HG02943 (cell line): Measurements from ENCODE around the gene ANKRD17.
A peak's percentile ranks its signal among the peaks of the same experiment; 100 is the strongest.

Source experiments
- ATAC-seq: cut with Tn5 transposase; IDR thresholded peaks from one replicate; pipeline ENCODE4 v1.9.1; 2021; ENCODE audit warnings: mild to moderate bottlenecking, low read depth, moderate library complexity; ENCODE audit not compliant: unreplicated experiment

Gene ANKRD17

DNA sequence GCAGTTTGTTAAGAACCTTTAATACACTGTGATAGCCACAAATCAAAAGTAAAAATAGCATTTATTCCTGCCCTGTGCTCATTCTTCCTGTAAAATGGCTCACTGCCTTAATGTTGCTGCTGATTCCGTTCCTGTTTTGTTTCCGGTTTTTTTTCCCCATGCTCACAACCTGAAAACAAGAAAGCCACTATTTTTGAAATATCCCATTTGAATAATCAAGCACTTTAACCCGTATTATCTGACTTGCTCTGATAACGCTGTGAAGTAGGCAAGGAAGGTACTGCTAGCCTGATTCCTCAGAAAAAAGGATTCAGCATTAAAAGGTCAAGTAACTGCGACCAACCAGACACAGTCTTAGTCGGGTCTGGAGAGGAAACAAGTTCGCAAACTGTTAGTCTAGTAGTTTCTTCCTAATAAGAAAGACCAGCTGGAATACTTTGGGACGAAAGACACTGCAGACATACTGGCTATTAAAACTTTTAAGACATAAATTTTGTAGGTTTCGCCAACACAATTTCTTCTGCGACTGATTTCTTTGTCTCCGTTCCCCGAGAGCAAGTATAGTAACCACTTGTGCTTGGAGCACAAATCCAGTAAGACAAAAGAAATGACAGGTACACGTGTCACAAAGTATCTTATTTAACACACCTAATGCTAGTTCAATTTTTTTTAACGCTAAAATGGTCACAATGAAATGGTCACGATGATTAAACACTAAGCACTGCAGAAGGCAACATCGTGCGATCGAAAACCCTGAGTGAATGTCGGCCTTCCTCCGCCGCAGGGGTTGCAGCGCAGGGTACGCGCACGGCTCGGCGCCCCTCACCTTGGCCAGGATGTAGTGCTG lies 189.9 kb downstream of the ANKRD17 start:
- ATAC-seq: peak; percentile 1

GRCh38 chr4:73067971-73068394 lies 190.6 kb downstream of the ANKRD17 start:
- ATAC-seq: no peak

DNA sequence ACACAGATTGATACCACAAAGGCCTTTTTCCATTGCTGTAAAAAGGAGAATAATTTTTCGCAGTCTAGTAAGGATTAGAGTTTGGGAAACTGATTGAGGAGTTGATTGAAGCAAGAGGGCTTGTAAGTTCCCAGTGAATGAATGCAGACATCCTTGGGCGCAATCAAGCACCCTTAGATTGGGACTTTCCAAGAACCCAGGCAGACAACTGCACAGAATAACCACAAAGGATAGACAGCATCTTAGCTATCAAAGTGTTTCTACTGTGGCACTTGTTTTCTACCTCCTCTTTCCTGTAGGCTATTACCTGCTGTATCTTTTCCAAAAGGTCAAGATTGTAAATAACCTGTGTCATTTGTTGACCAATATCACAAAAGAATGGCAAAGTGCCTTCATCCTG lies 191.7 kb downstream of the ANKRD17 start:
- ATAC-seq: no peak

- ATAC-seq: no peak
Measured at GRCh38 chr4:73066445-73066844, 192.2 kb downstream of the ANKRD17 start.

DNA sequence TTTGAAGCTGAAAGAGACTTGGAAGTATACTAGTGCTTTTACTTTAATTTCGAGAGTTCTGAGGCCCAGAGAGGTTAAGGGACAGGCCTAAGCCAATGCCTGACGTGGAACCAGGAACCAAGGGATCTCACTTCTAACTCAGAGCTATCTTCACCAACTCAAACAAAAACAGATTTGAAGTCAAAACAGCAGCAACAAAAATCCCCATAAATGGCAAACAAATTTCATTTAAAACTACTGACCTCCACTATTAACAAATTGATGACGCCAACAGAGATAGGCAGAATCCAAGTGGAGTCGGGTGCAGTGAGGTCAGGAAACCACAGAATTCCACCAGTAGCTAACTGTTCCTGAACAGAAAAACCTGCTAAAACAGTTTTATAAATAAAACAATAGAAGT lies 194.1 kb downstream of the ANKRD17 start:
- ATAC-seq: no peak

- ATAC-seq: no peak
Measured at GRCh38 chr4:73055241-73055897, 203.2 kb downstream of the ANKRD17 start.

DNA sequence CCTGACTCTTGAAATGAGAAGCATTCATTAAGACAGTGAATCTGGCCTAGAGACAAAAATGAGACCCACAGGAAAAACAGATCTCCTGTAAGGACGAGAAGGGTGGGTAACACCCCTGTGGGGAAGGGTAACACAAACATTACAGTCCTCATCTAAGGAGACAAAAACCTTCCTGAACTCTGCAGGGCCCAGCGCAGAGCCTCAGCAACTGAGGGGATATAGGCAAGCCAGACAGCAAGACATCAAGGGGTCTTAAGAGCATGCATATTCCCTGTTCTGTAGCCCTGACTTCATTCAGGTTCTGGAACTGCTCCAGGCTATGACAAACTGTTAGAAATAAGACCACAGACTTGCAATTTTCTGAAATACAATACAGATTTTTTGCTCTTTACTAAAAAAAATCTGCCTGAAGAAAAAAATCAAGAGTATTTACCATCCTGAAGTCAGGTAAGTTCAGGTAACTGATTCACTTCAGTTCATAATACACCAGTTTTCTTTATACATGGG lies 204.6 kb downstream of the ANKRD17 start:
- ATAC-seq: no peak

GRCh38 chr4:73053076-73053475 lies 205.5 kb downstream of the ANKRD17 start:
- no peak for ATAC-seq

GRCh38 chr4:73051625-73052024 lies 207.0 kb downstream of the ANKRD17 start:
- no peak for ATAC-seq

DNA sequence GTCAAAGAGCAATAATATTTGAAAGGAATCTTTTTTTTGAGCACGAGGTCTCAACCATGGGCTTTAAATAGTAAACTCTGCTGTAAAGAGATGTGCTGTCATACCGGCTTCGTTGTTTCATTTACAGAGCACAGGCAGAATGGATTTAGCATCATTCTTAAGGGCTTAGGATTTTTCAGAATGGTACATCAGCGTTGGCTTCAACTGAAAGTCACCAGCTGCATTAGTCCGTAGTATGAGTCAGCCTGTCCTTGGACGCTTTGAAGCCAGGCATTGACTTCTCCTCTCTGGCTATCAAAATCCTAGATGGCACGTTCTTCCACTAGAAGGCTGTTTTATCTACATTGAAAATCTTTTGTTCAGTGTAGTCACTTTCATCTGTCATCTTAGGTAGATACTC lies 212.7 kb downstream of the ANKRD17 start:
- no peak for ATAC-seq

DNA sequence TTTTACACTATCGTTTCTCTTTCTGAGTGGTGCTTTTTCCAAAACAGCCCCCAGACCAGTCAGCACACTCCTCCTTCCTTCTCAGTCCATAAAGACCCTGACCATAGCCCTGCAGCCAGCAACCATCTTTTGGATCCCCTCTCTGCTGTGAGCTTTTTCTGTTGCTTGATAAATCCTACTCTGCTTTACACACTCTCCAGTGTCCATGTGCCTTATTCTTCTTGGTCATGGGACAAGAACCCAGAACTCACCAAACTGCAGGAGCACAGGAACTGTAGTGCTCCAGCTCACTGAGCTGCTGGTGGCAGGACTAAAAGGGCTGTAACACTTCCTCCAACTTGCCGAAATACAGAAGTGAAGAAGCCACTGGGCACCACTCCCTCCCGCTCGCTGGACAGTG lies 221.5 kb downstream of the ANKRD17 start:
- ATAC-seq: no peak

GRCh38 chr4:73036123-73036522 lies 222.5 kb downstream of the ANKRD17 start:
- no peak for ATAC-seq

DNA sequence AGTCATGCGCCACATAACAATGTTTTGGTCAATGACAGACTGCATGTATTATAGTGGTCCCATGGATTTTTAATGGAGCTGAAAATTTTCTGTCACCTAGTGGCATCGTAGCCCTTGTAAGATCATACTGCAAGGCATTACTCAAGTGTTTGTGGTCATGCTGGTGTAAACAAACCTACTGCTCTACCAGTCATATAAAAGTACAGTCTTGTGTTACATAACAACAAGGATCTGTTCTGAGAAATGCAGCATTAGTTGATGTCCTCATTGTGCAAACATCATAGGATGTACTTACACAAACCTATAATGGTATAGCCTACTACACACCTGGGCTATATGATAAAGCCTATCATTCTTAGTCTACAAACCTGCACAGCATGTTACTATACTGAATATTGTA lies 223.7 kb downstream of the ANKRD17 start:
- ATAC-seq: no peak

DNA sequence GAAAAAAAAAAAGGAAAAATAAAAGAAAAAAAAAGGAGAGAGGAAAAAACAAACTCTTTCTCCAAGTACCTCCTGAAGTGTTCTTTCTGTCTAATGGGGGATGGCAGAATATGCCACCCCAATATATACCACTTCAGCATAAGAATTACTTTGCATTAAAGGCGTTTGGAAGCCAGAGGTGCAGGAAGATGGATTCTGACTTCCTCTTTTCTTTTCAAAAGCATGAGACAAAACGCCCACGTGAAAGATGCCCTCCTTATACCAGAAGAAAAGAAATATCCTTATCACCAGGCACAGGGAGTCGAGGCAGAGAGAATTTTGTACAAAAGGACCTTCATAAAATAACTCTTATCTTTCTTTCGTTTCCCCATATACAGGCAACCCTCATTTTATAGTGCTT lies 230.0 kb downstream of the ANKRD17 start:
- no peak for ATAC-seq
